Tracheal epithelial cell (primary cell): ENCODE data around the gene GOLIM4. TPM values are rescaled to one million over a fixed set of nuclear protein-coding genes. Genes with fewer than 3 reads are reported as not detected.

ENCODE experiments used
- total RNA-seq: library from RNA; depleted of rRNA; stranded (reverse); fragments of >200 nt; gene quantifications from 2 replicates; pipeline ENCODE4 v1.2.1, GENCODE V29; 2014

The GOLIM4 gene
- total RNA-seq, result 23.1 and 23.7 TPM in 2 replicates

GRCh38 chr3:168095611-168096209 lies at the start of gene GOLIM4:
GOLIM4 (minus strand) TSS chr3:168095924; CDS start chr3:168095285, 639 bp downstream.

